A172 (cell line): ENCODE measurements around the gene HPS4. TPM values are rescaled to one million over a fixed set of nuclear protein-coding genes. Genes with fewer than 3 reads are reported as not detected.

Source experiments
- DNase-seq: peaks from one replicate; pipeline ENCODE4 v3.0.0-alpha.2; 2015; ENCODE audit warnings: low spot score
- total RNA-seq: library from RNA; depleted of rRNA; stranded (reverse); fragments of >200 nt; shearing (Covaris generic); gene quantifications from 2 replicates; pipeline ENCODE4 v1.2.3, GENCODE V29; 2014

The HPS4 gene
- total RNA-seq, 1 experiment from 2014 or later, result 20.4 TPM

- DNase-seq, result no peak
Measured at GRCh38 chr22:26466196-26466595, 17.4 kb downstream of the HPS4 start.

GRCh38 chr22:26464312-26464711 lies 19.3 kb downstream of the HPS4 start:
- DNase-seq, result no peak

GRCh38 chr22:26463688-26464087 lies 19.9 kb downstream of the HPS4 start:
- no peak for DNase-seq

GRCh38 chr22:26463101-26463661 lies 20.4 kb downstream of the HPS4 start:
- no peak for DNase-seq

- no peak for DNase-seq
Measured at GRCh38 chr22:26462641-26463040, 20.9 kb downstream of the HPS4 start.

GRCh38 chr22:26462051-26462450 lies 21.5 kb downstream of the HPS4 start:
- no peak for DNase-seq

- peak; percentile 50 for DNase-seq
Measured at GRCh38 chr22:26461188-26461810, 22.3 kb downstream of the HPS4 start.

GRCh38 chr22:26460202-26460601 lies 23.4 kb downstream of the HPS4 start:
- no peak for DNase-seq

- DNase-seq, result no peak
Measured at GRCh38 chr22:26457661-26458272, 25.8 kb downstream of the HPS4 start.

- no peak for DNase-seq
Measured at GRCh38 chr22:26453812-26454500, 29.6 kb downstream of the HPS4 start.

GRCh38 chr22:26453216-26453615 lies 30.4 kb downstream of the HPS4 start:
- no peak for DNase-seq

GRCh38 chr22:26452236-26453016 lies 31.2 kb downstream of the HPS4 start:
- DNase-seq, result no peak

GRCh38 chr22:26450453-26451185 lies 33.0 kb downstream of the HPS4 start:
- no peak for DNase-seq

GRCh38 chr22:26448941-26449340 lies 34.6 kb downstream of the HPS4 start:
- DNase-seq, result no peak

- DNase-seq, result no peak
Measured at GRCh38 chr22:26448334-26448733, 35.2 kb downstream of the HPS4 start.

GRCh38 chr22:26447584-26448329 lies 35.8 kb downstream of the HPS4 start:
- no peak for DNase-seq

- no peak for DNase-seq
Measured at GRCh38 chr22:26446808-26447515, 36.6 kb downstream of the HPS4 start.

GRCh38 chr22:26445577-26446275 lies 37.9 kb downstream of the HPS4 start:
- DNase-seq, result no peak

GRCh38 chr22:26444777-26445176 lies 38.8 kb downstream of the HPS4 start:
- no peak for DNase-seq
